Nucleus accumbens (tissue), 56 donors: Measurements from ENCODE around the gene QPCT.
A peak's percentile ranks its signal among the peaks of the same experiment; 100 is the strongest.
"Not testable (repeated sequence)": the region's sequence is repeated elsewhere in the genome, so short reads cannot be mapped to it uniquely, and the experiment has no call there.

Experiments used
- DNase-seq, 56 donors: peaks; one replicate each; lab custom pipeline; 2025; lab: John Stamatoyannopoulos, UW

The QPCT gene

DNA sequence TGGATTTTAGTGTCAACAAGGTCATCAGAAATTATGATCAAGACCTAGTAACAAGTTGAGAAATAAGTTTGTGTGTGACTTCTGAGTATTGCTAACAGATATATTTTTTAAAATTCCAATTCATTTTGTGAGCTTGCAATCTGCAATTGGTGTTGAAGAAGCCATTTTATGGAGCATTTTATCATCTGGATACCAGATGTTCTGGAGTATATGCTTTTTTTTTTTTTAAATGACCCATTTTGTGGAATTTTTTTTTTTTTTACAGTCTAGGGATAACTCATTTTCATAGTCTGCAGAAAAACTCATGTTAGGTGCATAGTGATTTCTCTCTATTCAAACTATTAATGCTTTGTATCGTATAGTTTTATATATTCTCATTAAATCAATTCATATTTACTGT, 12.6 kb downstream of the QPCT start:
- DNase-seq: no peak

DNA sequence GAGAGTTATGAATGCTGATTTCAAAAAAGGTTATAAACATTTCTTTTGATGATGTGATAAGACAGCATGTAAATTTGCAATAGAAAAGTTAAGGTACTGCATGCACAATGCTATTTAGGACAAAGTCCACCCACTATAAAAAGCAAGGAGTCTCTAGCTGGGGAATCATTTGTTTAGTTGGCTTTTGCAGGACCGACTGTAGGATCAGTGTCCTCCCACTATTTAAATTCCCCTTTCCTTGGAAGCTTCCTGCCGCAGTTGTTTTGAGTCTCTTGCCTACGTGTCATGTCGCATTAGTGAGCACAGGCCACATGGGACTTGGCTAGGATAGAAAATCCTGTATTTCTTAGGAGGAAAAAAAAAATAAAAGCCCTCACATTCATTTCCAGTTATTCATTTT, 13.1 kb downstream of the QPCT start:
- no peak for DNase-seq

- DNase-seq: no peak
Measured at GRCh38 chr2:37358466-37358865, 14.0 kb downstream of the QPCT start.

DNA sequence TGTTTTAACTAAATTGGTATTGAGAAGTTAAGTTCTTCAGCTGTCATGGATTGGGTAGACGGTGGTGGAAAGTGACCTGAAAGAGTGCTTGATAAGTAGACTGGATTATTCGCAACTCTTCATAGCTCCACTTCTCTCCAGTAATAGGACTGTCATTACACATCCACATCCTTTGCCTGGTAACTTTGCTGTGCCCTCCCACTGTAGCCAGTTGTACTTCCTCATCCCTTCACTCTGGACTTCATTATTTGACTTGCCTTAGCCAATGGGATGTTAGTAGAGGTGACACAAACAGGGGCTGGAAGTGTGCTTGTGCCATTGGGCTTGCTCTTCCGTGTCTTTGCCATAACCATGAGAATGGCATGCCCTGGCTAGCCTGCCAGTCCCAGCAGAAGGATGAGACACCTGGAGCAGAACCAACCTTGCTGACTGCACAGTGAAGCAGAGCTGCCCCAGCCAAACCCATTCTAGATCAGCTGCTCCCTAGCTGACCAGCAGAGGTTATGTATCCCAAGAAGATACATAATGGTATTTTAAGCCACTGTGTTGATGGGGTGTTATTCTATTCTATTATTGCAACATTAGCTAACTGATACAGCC, 16.9 kb downstream of the QPCT start:
- no peak for DNase-seq

DNA sequence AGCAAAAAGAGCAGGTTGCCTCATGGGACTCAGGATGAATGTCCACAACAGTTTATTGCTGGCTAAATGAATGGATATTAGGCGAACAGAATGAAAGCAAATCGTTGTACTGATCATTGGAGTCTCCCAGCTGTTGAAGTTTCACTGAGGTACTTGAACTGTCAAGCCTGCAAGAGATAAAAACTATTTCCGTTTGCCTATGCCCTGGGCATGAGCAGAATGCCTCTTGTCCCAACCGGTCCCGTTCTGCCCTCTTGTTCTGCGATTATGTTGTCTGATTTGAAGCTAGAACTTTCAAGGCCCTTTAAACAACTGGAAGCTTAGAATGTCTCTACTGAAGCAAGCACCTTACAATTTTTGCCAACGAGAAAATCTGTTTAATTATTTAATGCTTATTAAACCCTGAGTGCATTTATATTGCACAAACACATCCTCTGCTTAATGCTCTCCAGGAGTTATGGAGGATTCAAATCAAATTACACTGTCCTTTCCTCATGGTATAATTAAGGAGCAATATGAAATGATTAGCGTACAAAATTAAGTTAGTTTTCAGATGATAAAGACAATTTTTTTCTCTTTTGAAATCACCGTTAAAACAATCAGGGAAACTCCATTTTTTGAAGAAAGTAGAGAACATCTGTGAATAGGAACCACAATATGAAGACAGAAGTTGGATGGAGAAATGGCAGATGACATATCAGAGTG, 17.7 kb downstream of the QPCT start:
- DNase-seq: no peak

DNA sequence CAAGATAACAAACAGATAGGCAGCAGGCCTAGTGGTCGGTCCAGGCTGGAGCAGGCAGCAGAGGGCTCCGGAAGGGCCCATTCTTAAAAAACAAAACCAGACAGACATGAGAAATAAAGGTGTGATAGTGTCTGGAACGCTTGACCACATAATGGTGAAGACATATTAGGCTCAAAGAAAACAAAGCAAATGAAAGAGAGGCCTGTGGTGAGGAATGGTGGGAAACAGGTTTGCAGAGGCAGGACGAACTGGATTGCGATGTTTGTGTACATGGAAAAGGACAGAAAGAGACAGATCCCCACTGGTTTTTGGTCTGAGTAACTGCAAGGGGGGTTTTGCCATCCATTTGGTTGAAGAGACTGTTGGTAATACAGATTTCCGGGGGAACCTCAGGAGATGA, 19.9 kb downstream of the QPCT start:
- DNase-seq: no peak

DNA sequence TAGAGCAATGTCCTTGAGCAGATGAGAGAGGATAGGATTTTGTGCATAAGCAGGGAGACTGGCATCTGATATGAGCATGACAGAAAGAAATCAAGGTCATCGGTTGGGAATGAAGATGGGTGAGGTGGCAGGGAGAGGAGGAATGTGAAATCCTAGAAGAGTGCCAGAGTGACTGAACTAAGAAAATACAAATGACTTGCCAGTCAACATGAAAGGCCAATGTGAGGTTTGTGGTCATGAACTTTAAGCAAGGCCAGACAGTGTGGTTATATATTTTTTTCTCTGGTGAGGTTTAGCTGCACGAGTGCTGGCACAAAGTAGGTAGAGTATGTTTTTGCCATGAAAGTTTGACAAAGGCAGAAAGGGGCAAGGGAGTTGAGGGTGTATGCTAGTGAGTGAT, 21.2 kb downstream of the QPCT start:
- DNase-seq: no peak

DNA sequence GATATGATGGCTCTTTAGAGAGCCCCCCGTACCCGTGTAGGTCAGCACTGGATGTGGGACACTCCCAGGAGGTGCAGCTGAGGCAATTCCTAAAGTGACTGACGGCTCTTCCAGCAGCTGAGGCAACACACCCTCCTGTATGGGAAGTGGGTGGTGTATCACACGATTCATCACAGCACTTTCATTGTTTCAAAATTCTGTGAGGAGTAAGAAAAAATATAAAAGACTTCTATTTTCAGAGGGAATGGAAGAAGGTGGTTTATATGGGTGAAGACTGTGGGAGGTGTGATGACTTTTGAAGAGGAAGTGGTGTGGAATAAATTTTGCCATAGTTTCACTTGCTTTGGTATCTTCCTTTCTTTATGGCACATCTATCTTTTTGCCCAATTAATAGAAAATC, 22.3 kb downstream of the QPCT start:
- peak in 11 of 56 donors; percentile 1 to 43 (median 10) for DNase-seq

DNA sequence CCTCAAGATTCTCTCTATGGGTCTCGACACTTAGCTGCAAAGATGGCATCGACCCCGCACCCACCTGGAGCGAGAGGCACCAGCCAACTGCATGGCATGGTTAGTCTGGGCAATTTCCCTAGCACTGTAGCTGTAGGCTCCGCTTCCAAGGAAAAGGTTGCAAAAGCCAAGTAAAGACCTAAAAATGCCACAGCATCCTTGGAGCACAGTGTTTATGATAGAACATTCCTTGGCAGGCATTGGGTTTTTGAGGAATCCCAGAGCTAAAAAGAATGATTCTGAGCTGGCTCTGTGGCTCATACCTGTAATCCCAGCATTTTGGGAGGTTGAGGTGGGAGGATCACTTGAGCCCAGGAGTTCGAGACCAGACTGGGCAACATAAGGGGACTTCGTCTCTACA, 22.9 kb downstream of the QPCT start:
- DNase-seq: no peak

GRCh38 chr2:37367984-37368383, 23.6 kb downstream of the QPCT start:
- no peak for DNase-seq

DNA sequence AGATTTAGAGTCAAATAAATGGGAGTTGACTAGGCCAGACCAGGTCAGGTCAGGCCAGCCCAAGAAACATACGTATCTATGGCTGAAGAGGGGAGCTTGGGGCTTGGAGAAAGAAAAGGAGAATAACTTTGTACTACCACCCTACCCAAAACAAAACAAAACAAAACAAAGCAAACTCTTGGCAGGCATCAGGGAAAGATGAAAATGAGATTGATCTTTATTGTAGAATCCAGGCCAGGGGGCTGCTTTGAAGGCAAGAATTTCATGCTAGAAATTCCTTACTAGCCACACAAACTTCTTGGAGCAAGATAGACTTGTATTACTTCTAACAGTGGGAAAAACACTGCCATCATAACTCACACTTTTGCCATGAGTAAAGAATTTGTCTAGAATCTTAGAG, 26.2 kb downstream of the QPCT start:
- DNase-seq: no peak

DNA sequence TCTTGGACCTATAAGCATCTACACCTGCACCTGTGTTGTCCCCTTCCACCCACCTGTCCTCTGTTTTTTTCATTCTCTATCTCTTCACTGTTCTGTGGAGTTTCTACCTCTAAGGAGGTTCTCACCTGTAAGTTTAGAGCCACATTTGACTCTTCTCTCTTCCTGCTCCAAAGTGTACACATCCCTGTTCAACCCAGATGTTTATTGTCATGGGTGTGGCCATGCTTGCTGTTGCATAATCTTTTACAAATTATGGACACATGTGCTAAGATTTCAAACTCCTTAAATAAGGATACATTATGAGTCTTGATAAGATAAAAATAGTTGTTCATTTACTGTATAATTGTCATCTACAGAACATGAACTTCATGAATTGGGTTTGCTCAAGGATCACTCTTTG, 27.6 kb downstream of the QPCT start:
- no peak for DNase-seq

- DNase-seq: no peak
Measured at GRCh38 chr2:37375741-37376288, 31.4 kb downstream of the QPCT start.

DNA sequence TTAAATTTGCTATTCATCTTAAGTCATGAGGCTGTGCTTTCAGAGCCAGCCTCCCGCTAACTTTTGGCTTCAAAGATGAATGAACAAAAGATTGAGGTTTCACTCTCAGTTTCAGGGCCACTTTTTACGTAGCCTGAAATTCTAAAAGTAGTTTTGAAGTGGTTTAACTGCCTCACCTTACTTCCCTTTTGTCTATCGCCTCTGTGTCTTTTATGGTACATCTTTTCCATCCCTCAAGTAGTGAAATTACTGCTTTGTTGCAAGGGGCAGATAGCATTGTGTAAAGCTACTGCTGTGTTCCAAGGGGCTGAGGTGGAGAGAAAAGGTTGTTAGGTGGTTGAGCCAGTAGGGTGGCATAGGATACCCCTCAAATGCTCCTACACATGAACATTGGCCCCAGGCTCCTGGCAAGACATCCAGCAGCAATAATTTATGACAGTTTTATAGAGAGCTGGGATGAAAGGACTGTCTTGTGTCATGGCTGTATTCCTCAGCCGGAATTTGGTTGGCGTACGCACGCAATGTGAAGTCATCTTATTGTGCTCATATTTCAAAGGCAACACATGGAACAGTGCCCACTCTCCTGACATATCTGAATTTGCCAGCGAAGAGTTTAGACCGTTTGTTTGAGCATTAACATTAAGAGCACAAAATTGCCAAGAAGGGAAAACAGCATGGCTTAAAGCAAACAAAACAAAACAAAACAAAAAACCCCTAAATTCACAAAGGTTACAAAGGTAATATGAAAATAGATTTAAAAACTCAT, 32.2 kb downstream of the QPCT start:
- DNase-seq: no peak

DNA sequence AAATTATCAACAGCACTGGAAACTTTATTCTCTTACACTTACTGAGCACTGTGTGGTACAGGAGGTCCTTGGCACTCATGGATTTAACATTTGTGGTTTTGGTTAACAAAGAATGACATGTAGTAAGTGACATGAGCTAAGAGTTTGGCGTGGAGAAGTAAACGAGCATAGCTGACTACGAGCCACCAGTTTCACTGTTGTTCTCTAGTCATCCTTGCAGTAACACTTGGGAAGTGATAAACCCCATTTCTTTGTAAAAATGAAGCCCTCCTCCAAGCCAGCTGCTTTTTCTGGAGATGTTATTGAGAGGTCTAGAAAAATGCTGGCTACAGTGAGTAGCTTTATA, 32.7 kb downstream of the QPCT start:
- no peak for DNase-seq

GRCh38 chr2:37378411-37378810, 34.0 kb downstream of the QPCT start:
- no peak for DNase-seq

- DNase-seq: no peak
Measured at GRCh38 chr2:37379881-37380296, 35.5 kb downstream of the QPCT start.

DNA sequence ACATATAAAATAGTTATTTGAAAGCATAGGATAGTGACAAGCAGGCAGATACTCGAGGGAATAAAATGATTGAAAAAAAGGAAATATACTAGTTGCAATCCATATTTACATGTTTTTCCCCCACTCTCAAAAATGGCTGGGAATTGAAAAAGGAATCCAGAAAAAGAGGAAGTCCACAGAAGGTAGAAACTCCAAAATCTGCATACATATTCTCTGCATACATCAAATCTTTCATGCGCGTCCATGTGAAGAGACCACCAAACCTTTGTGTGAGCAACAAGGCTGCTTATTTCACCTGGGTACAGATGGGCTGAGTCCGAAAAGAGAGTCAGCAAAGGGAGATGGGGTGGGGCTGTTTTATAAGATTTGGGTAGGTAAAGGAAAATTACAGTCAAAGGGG, 36.4 kb downstream of the QPCT start:
- not testable (repeated sequence) for DNase-seq

GRCh38 chr2:37384261-37384660, 39.8 kb downstream of the QPCT start:
- DNase-seq: not testable (repeated sequence)

- DNase-seq: no peak
Measured at GRCh38 chr2:37387148-37387835, 42.9 kb downstream of the QPCT start.

GRCh38 chr2:37388074-37388473, 43.6 kb downstream of the QPCT start:
- DNase-seq: no peak
